GM12873 (cell line): Measurements from ENCODE around the gene NUP210.

ENCODE experiments used
- CTCF ChIP-seq: IDR thresholded peaks from 2 replicates; pipeline ENCODE4 v1.5.1; 2012; ENCODE audit warnings: low read depth, mild to moderate bottlenecking, moderate library complexity, low read length, control low read depth; ENCODE audit not compliant: insufficient read depth; ENCODE audit errors: missing control alignments

Gene NUP210

GRCh38 chr3:13309004-13309403 lies 111.1 kb downstream of the NUP210 start:
- no peak for TF ChIP-seq CTCF

DNA sequence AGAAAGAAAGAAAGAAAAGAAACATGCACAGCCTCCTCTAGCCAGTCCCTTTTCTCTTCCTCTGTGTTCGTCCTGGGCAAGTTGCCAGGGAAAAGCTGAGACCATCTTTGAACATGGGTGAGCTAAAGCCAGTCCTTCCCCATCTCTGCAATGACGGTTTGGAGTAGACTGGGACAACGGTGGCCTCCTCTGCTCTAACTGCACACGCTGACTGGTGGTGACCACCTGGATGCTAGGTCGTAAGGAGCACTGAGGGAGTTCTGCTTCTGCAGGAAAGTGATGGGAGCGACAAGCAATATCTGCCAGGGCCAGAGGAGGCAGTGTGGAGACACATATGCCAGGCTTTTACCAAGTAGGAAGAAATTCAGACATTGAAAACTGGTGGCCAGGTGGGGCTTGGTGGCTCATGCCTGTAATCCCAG lies 111.7 kb downstream of the NUP210 start:
- peak; percentile 71 for TF ChIP-seq CTCF

DNA sequence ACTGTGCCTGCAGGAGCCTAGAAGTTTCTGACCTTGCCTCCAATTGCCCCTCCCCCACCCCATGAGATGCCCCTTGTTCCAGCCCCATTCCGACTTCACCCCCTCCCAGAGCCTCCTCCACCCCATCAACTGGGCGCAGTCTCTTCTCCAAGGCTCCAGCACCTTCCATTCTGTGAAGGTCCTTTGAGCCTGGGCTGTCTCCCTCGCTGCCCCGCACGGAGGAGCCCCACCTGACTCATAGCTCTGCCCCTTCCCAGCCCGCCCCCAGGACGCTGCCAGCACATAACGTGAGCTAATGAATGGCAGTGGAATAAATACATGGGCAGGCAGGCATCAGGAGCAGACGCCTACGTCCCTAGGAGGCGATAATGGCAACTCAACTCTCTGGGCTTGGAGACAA lies 113.1 kb downstream of the NUP210 start:
- no peak for TF ChIP-seq CTCF

DNA sequence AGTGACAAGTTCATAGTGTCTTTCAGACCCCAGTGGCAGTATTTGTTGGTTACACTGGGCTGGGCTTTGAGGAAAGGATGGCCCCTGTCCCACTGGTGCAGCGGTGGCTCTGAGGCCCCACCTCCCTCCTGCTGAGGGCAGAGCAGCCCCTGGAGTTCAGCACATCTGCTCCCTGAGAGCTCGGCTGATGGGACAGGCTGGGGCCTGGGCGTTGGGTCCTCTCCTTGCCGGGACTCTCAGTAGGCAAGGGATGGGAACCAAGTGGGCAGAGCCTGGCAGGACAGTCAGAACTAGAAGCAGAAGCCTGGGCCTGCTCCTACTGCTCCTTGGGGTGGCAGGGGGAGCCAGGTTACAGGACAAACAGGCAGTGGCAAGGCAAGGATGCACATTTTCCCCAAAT lies 114.5 kb downstream of the NUP210 start:
- TF ChIP-seq CTCF, result no peak

- TF ChIP-seq CTCF, result no peak
Measured at GRCh38 chr3:13303410-13303809, 116.7 kb downstream of the NUP210 start.

- TF ChIP-seq CTCF, result no peak
Measured at GRCh38 chr3:13301286-13301987, 118.7 kb downstream of the NUP210 start.

- no peak for TF ChIP-seq CTCF
Measured at GRCh38 chr3:13300546-13301285, 119.4 kb downstream of the NUP210 start.
